Liver (tissue), 9 donors: ENCODE measurements around the gene MOXD1. TPM values are rescaled to one million over a fixed set of nuclear protein-coding genes. Genes with fewer than 3 reads are reported as not detected.

Experiments used
- DNase-seq: peaks from one replicate; pipeline ENCODE4 v3.0.0-alpha.2; 2017; ENCODE audit warnings: low spot score
- H3K27ac ChIP-seq, 2 donors: one replicate each; pipeline ENCODE4 v1.7.0; 2013; ENCODE audit warnings: inconsistent platforms in 2 of 2, low read length in 2 of 2, control low read depth in 1 of 2, low read depth in 1 of 2, mild to moderate bottlenecking in 1 of 2
- H3K27me3 ChIP-seq, 4 donors: one replicate each; pipeline versions ENCODE4 v1.6.1 to v1.7.0; 2013; ENCODE audit warnings: low read length in 3 of 4, inconsistent platforms in 1 of 4, mild to moderate bottlenecking in 1 of 4, moderate library complexity in 1 of 4; ENCODE audit not compliant: control insufficient read depth in 4 of 4, insufficient read depth in 4 of 4
- H3K36me3 ChIP-seq, 4 donors: one replicate each; pipeline versions ENCODE4 v1.6.1 to v1.7.0; 2013; ENCODE audit warnings: low read length in 3 of 4, mild to moderate bottlenecking in 3 of 4, low read depth in 1 of 4, moderate library complexity in 1 of 4; ENCODE audit not compliant: control insufficient read depth in 4 of 4, insufficient read depth in 3 of 4
- H3K4me1 ChIP-seq, 4 donors: one replicate each; pipeline versions ENCODE4 v1.6.1 to v1.7.0; 2013; ENCODE audit warnings: low read length in 3 of 4, mild to moderate bottlenecking in 3 of 4, moderate library complexity in 1 of 4; ENCODE audit not compliant: control insufficient read depth in 4 of 4, insufficient read depth in 4 of 4
- H3K4me3 ChIP-seq, 3 donors: one replicate each; pipeline versions ENCODE4 v1.6.1 to v1.7.0; 2013; ENCODE audit warnings: low read length in 3 of 3, control low read depth in 1 of 3, low read depth in 1 of 3, mild to moderate bottlenecking in 1 of 3
- H3K9ac ChIP-seq, 2 donors: one replicate each; pipeline ENCODE4 v1.7.0; 2013; ENCODE audit warnings: low read length in 2 of 2, mild to moderate bottlenecking in 2 of 2, moderate library complexity in 2 of 2, control low read depth in 1 of 2, low read depth in 1 of 2
- H3K9me3 ChIP-seq, 4 donors: one replicate each; pipeline versions ENCODE4 v1.6.1 to v1.7.0; 2013; ENCODE audit warnings: low read length in 3 of 4; ENCODE audit not compliant: control insufficient read depth in 4 of 4
- EGR1 ChIP-seq, 2 donors: IDR thresholded peaks; 2 replicates each; pipeline ENCODE4 v1.6.1; 2016 to 2018; ENCODE audit warnings: antibody characterized with exemption in 2 of 2, low read depth in 2 of 2
- FOXA1 ChIP-seq: IDR thresholded peaks from 2 replicates; pipeline ENCODE4 v1.6.1; 2016; ENCODE audit warnings: antibody characterized with exemption
- FOXA2 ChIP-seq: IDR thresholded peaks from 2 replicates; pipeline ENCODE4 v1.6.1; 2016; ENCODE audit warnings: antibody characterized with exemption
- HNF4A ChIP-seq, 2 donors: conservative IDR thresholded peaks; 2 replicates each; pipeline ENCODE4 v1.6.1; 2016; ENCODE audit warnings: antibody characterized with exemption in 2 of 2, mild to moderate bottlenecking in 2 of 2
- HNF4G ChIP-seq: IDR thresholded peaks from 2 replicates; pipeline ENCODE4 v1.6.1; 2016; ENCODE audit warnings: antibody characterized with exemption
- MAX ChIP-seq: IDR thresholded peaks from 2 replicates; pipeline ENCODE4 v1.6.1; 2016; ENCODE audit warnings: antibody characterized with exemption
- NR2F2 ChIP-seq: IDR thresholded peaks from 2 replicates; pipeline ENCODE4 v1.6.1; 2016; ENCODE audit warnings: antibody characterized with exemption
- RAD21 ChIP-seq, 2 donors: IDR thresholded peaks; 2 replicates each; pipeline ENCODE4 v1.6.1; 2016; ENCODE audit warnings: antibody characterized with exemption in 2 of 2, mild to moderate bottlenecking in 2 of 2
- RXRA ChIP-seq, 2 donors: IDR thresholded peaks; 2 replicates each; pipeline ENCODE4 v1.6.1; 2017 to 2018; ENCODE audit warnings: antibody characterized with exemption in 2 of 2, mild to moderate bottlenecking in 1 of 2
- SP1 ChIP-seq: IDR thresholded peaks from 2 replicates; pipeline ENCODE4 v1.6.1; 2018; ENCODE audit warnings: antibody characterized with exemption, mild to moderate bottlenecking
- YY1 ChIP-seq: IDR thresholded peaks from 2 replicates; pipeline ENCODE4 v1.6.1; 2016; ENCODE audit warnings: antibody characterized with exemption, mild to moderate bottlenecking
- ZBTB33 ChIP-seq: IDR thresholded peaks from 2 replicates; pipeline ENCODE4 v1.6.1; 2016; ENCODE audit warnings: antibody characterized with exemption
- WGBS: extraction: QIAGEN DNeasy Blood & Tissue Kit; methylation state at CpG from one replicate; pipeline ENCODE4 v1.1.7; 2013; 5-methylcytosine and 5-hydroxymethylcytosine counted together
- polyA plus RNA-seq, 2 donors: library from polyadenylated mRNA; stranded (reverse) in 1 of 2; unstranded in 1 of 2; fragments of 200-250 nt in 1 of 2; fragments of >200 nt in 1 of 2; fragmentation: Nextera tagmentation in 1 of 2; extraction: Ambion mirVana in 1 of 2; gene quantifications; one replicate each; pipeline versions ENCODE4 v1.2.1 to v1.2.3, GENCODE V29; 2013 to 2015
- total RNA-seq, 2 donors: library from RNA; depleted of rRNA; stranded (reverse); fragments of >200 nt; gene quantifications; one replicate each; pipeline ENCODE4 v1.2.3, GENCODE V29; 2014
- TF ChIP-seq, protein P1 (sequence below): IDR thresholded peaks from 2 replicates; pipeline ENCODE4 v1.6.1; 2016; ENCODE audit warnings: antibody characterized with exemption, mild to moderate bottlenecking
- TF ChIP-seq, protein P2 (sequence below): IDR thresholded peaks from 2 replicates; pipeline ENCODE4 v1.6.1; 2016; ENCODE audit warnings: antibody characterized with exemption
- donor health status: healthy.
- donor health status: healthy.
- donor health status: healthy.
- donor health status: healthy.
- donor health status: healthy.

MOXD1 gene
- total and polyA plus RNA-seq, 4 donors = 0.14 to 0.48 (median 0.24) TPM

DNA sequence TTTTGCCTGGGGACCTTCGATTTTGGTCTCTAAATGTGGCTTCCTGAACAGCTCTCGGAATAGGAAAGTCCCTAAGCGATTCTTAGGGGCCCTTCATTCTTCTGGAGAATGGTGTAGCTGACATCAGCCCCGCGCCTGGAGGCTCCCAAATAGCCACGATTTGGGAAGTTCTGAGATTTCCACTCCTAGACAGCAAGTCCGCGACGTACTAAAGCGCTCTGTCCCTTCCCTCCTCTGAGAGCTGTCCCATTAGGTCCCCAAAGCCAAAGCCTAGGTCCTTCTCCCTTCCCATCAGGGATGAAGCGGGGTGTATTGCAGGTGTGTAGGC lies 756 bp downstream of the MOXD1 start:
- no peak overlapping the region for H3K27ac ChIP-seq
- peak overlapping the region in 1 of 3 donors; percentile 57 for H3K4me3 ChIP-seq
- DNase-seq = no peak
- no peaks in the 10 kb centered on the region for H3K36me3 ChIP-seq
- no peak overlapping the region for H3K9ac ChIP-seq
- peaks cover 2 to 12% (median 7%) of the 10 kb centered on the region in 4 donors for H3K27me3 ChIP-seq
- H3K9me3 ChIP-seq = peaks cover 0 to 3% (median 0%) of the 10 kb centered on the region in 4 donors
- peaks cover 9 to 13% (median 11%) of the 10 kb centered on the region in 4 donors for H3K4me1 ChIP-seq
- WGBS = 26% methylated on average over 11 of the region's 11 CpGs
- TF ChIP-seq FOXA2 (no peak), FOXA1 (no peak), ZBTB33 (no peak), RAD21 (IDR thresholded peaks at IDR 0.05) (no peak), MAX (no peak), HNF4G (no peak)
- TF ChIP-seq, protein P1, sequence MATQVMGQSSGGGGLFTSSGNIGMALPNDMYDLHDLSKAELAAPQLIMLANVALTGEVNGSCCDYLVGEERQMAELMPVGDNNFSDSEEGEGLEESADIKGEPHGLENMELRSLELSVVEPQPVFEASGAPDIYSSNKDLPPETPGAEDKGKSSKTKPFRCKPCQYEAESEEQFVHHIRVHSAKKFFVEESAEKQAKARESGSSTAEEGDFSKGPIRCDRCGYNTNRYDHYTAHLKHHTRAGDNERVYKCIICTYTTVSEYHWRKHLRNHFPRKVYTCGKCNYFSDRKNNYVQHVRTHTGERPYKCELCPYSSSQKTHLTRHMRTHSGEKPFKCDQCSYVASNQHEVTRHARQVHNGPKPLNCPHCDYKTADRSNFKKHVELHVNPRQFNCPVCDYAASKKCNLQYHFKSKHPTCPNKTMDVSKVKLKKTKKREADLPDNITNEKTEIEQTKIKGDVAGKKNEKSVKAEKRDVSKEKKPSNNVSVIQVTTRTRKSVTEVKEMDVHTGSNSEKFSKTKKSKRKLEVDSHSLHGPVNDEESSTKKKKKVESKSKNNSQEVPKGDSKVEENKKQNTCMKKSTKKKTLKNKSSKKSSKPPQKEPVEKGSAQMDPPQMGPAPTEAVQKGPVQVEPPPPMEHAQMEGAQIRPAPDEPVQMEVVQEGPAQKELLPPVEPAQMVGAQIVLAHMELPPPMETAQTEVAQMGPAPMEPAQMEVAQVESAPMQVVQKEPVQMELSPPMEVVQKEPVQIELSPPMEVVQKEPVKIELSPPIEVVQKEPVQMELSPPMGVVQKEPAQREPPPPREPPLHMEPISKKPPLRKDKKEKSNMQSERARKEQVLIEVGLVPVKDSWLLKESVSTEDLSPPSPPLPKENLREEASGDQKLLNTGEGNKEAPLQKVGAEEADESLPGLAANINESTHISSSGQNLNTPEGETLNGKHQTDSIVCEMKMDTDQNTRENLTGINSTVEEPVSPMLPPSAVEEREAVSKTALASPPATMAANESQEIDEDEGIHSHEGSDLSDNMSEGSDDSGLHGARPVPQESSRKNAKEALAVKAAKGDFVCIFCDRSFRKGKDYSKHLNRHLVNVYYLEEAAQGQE = no peak

DNA sequence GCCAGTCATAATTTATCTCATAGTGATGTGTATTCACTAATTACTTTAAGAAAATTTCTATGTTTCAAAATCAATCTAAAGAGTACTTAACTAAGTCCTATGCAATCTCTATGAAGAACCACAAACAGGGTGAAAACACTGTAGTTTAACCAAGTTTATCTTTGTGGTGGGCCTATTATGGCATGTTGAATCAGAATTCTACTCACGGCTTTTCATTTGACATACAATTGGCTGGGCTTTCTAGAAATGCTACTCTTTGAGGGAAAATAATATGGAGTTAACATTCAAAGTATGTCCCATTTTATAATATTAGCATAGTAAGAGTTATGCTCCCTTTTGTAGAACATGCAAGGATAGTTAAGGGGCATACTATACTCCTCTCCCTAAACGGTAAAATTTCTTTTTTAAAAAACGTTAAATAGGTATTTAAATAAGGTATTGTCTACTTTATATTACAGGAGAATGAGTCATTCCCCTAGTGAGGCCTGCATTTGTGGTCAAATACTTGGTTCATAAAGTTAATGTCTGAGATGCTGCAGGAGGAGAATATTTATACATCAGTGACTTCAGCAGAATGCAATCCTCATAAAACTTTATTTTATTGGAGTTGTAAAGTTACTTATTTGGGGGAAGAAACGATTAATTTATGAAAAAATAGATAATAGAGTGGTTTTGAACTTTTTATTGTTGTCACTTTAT lies 1.8 kb downstream of the MOXD1 start:
- Histone ChIP-seq H3K36me3 (no peaks in the 10 kb centered on the region), H3K27me3 (peaks cover 2 to 12% (median 7%) of the 10 kb centered on the region in 4 donors), H3K4me1 (peaks cover 9 to 13% (median 11%) of the 10 kb centered on the region in 4 donors), H3K27ac (no peak overlapping the region), H3K9me3 (peaks cover 0 to 3% (median 0%) of the 10 kb centered on the region in 4 donors), H3K9ac (no peak overlapping the region), H3K4me3 (no peak overlapping the region)
- TF ChIP-seq NR2F2 = no peak
- no peak for TF ChIP-seq HNF4A (conservative IDR thresholded peaks at IDR 0.05)
- no peak for TF ChIP-seq RAD21 (IDR thresholded peaks at IDR 0.05)
- TF ChIP-seq, protein P2, sequence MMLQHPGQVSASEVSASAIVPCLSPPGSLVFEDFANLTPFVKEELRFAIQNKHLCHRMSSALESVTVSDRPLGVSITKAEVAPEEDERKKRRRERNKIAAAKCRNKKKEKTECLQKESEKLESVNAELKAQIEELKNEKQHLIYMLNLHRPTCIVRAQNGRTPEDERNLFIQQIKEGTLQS = no peak
- no peak for TF ChIP-seq SP1
- no peak for TF ChIP-seq YY1
- TF ChIP-seq RXRA (IDR thresholded peaks at IDR 0.05) = no peak
- no peak for TF ChIP-seq FOXA2
- no peak for TF ChIP-seq EGR1 (IDR thresholded peaks at IDR 0.05; ENCODE audit: low read depth in 2 of 2)
- DNase-seq = no peak
- WGBS = 80% methylated on average over 4 of the region's 4 CpGs
